Measurements from ENCODE around the gene SFI1. TPM values are rescaled to one million over a fixed set of nuclear protein-coding genes. Genes with fewer than 3 reads are reported as not detected.

SFI1 gene, protein sequence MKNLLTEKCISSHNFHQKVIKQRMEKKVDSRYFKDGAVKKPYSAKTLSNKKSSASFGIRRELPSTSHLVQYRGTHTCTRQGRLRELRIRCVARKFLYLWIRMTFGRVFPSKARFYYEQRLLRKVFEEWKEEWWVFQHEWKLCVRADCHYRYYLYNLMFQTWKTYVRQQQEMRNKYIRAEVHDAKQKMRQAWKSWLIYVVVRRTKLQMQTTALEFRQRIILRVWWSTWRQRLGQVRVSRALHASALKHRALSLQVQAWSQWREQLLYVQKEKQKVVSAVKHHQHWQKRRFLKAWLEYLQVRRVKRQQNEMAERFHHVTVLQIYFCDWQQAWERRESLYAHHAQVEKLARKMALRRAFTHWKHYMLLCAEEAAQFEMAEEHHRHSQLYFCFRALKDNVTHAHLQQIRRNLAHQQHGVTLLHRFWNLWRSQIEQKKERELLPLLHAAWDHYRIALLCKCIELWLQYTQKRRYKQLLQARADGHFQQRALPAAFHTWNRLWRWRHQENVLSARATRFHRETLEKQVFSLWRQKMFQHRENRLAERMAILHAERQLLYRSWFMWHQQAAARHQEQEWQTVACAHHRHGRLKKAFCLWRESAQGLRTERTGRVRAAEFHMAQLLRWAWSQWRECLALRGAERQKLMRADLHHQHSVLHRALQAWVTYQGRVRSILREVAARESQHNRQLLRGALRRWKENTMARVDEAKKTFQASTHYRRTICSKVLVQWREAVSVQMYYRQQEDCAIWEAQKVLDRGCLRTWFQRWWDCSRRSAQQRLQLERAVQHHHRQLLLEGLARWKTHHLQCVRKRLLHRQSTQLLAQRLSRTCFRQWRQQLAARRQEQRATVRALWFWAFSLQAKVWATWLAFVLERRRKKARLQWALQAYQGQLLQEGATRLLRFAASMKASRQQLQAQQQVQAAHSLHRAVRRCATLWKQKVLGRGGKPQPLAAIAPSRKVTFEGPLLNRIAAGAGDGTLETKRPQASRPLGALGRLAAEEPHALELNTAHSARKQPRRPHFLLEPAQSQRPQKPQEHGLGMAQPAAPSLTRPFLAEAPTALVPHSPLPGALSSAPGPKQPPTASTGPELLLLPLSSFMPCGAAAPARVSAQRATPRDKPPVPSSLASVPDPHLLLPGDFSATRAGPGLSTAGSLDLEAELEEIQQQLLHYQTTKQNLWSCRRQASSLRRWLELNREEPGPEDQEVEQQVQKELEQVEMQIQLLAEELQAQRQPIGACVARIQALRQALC
- total RNA-seq (2022; extraction: Qiagen RNA extraction) = 5.7 to 10.8 TPM (median 10.0 TPM) in 5 replicates

DNA sequence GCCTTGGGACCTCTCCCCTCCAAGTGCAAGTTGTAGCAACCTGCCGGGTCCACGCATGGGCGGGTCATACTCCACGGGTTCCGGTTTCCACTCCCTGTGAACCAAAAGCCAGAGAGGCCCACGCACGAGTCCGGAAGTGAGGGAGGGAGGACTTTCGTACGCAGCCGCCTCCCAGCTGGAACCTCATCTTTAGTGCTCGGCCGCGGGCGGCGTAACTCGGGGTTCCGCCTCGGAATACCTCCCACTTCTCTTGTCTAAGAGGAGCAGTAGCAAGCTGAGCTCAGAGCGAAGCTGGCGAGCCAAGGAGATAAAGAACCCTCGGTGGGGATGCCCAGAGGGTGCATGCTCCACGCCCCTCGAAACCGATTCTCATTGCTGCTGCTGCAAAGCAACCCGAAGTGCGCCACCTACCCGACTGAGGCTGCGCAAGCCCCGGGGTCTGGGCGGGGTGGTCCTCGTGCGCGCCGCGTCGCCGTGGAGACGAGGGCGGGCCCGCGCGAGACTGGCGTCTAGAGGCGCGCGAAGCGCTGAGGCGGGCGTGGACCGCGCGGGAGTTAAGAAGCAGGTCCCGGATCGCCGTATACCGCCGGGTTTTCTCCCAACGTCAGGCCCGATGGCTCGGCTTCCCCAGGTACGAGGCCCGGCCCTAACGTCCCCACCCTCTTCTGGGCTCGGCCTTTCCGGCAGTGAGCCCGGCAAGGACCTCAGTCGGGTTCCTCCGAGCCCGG, at the start of gene SFI1:
Gene SFI1, plus strand, starts transcription at position 530 of the 728 bp plus-strand sequence. CDS start 11,749 bp downstream, outside the sequence.

DNA sequence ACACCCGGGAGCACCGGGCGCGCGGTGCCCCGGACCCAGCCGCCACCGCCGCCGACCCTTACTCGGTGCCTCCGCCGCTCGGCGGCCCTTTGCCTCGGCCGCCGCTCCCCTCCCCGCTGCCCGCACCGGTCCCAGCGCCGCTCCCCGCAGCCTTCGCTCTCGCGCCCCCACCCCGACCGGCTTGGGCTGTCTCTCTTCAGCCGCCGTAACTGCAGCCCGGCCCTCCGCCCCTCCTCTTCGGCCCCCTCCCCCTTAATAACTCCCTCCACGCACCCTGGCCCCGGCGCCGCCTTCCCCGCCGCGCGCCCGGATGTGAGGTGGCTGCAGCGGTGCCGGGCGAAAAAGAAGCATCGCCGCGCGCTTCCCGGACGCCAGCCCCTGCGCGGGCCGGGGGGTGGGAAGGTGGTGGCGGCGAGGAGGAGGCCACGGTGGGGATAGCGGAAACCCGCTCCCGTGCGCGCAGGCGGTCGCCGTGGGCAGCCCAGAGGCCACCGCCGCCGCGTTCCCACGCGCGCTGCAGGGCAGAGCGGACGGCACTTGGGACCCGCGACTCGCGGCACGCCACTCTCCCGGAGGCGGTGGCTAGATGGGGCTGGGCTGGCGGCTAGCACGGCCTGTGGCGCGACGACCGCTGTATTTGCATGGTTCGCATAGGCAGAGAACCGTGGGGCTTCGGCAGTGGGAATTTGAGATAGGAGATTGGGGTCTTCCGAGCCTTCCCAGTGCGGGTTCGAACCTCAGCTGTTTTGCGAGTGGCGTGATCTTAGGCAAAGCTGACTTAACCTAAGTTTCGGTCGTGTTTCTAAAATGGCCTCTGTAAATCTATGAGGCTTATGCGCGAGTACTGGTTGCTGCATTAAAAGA, 6.5 kb upstream of the SFI1 start, which contains the start of gene EIF4ENIF1:
Gene EIF4ENIF1, minus strand, starts transcription at position 211 of the 864 bp plus-strand sequence. CDS start 1,124 bp downstream, outside the sequence.

DNA sequence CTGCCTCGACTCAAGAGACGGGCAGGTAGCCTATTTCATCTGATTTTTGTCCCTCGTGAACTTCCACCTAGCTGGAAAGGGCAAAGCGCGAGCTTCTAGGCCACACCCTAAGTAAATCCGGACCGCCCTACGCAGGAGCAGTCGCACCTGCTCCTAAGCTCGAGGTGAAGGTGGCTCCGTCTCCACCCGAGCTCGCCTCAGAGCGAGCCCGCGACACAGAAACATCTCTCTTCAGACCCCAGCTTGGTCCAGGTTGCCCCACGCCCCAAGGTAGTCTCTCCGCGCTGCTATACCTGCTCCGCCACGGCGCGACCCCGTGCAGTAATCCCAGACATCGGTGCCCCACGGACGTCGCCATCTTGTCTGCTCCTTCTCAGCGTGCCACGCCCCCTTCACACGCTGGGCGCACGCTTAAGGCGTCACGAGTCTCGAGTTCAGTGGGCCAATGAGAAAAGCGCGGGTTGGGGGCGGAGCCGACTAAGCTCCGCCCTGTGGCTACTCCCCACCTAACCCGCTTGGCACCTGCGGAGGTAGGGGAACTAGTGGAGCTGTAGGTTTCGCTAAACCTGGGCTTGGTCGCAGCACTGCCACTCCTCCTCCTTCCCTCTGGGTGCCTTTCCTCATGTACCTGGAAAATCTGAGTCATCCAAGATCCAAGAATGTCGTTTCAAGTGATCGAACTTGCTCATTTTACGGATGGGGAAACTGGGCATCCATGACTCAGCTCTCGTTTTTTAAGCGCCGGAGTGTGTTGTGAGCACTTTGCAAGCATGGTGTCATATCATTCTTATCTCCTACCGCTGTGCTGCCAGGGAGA, 165.7 kb downstream of the SFI1 start, which contains the start of gene PISD:
Gene PISD, minus strand, starts transcription at position 365 of the 817 bp plus-strand sequence. Its CDS starts 7 bp downstream, at position 358.

Other genes with a start within 250 kb of the SFI1 start
- 0.47 to 0.65 TPM (median 0.53 TPM) in 5 replicates for gene PIK3IP1, start 204.0 kb upstream of the SFI1 start, total RNA-seq (2022; extraction: Qiagen RNA extraction)
- 17.7 to 22.1 TPM (median 20.5 TPM) in 5 replicates for gene PATZ1, start 150.2 kb upstream of the SFI1 start, total RNA-seq (2022; extraction: Qiagen RNA extraction)
- gene DRG1, start 96.9 kb upstream of the SFI1 start, total RNA-seq (2022; extraction: Qiagen RNA extraction) = 55.8 to 85.9 TPM (median 61.0 TPM) in 5 replicates
- 13.8 to 16.8 TPM (median 15.5 TPM) in 5 replicates for gene EIF4ENIF1, start 6.7 kb upstream of the SFI1 start, total RNA-seq (2022; extraction: Qiagen RNA extraction)
- gene PISD, start 165.7 kb downstream of the SFI1 start, total RNA-seq (2022; extraction: Qiagen RNA extraction) = 21.5 to 28.7 TPM (median 27.1 TPM) in 5 replicates

All from A549 treated with dexamethasone at 1 μM for 4 hours (cell line).